Activated B cell treated with CpG ODN at 0.5 μM for 24 hours (primary cell): ENCODE results near the gene VTI1A. TPM values are rescaled to one million over a fixed set of nuclear protein-coding genes. Genes with fewer than 3 reads are reported as not detected.

Source experiments
- ATAC-seq: fragments of 200-7000 bp; cut with Tn5 transposase; one replicate; pipeline ENCODE4 v1.10.0; 2021; ENCODE audit warnings: low read depth, mild to moderate bottlenecking, moderate library complexity
- CTCF ChIA-PET: fragments of 350-600 bp; sonication (Branson Sonifier 250); formaldehyde crosslinking; loops from one replicate; lab custom pipeline; 2021; ENCODE audit warnings: antibody characterized with exemption; lab: Charles Lee
- POLR2A ChIA-PET: fragments of 350-600 bp; sonication (Branson Sonifier 250); formaldehyde crosslinking; loops from one replicate; lab custom pipeline; 2021; ENCODE audit warnings: antibody characterized with exemption; lab: Charles Lee
- DNase-seq: peaks from one replicate; pipeline ENCODE4 v3.0.0; 2022
- H3K27ac Mint-ChIP-seq: one replicate; pipeline ENCODE4 v1.8.0; 2020; ENCODE audit warnings: mixed read lengths
- H3K27me3 Mint-ChIP-seq: one replicate; pipeline ENCODE4 v1.8.0; 2021; ENCODE audit warnings: mixed read lengths
- H3K36me3 Mint-ChIP-seq: one replicate; pipeline ENCODE4 v1.8.0; 2021; ENCODE audit warnings: low read depth, mixed read lengths
- H3K4me1 Mint-ChIP-seq: one replicate; pipeline ENCODE4 v1.8.0; 2021; ENCODE audit warnings: mixed read lengths
- H3K4me3 Mint-ChIP-seq: one replicate; pipeline ENCODE4 v1.8.0; 2020; ENCODE audit warnings: mild to moderate bottlenecking, mixed read lengths
- H3K9me3 Mint-ChIP-seq: one replicate; pipeline ENCODE4 v1.8.0; 2020; ENCODE audit warnings: mixed read lengths
- CTCF ChIP-seq: fragments of 200-600 bp; IDR thresholded peaks from one replicate; pipeline ENCODE4 v1.8.0; 2022; ENCODE audit warnings: antibody characterized with exemption, mild to moderate bottlenecking
- intact Hi-C: fragments of 100-400 bp; cut with micrococcal nuclease; formaldehyde crosslinking; loops from one replicate; pipeline ENCODE4 v1.15.1; 2024
- total RNA-seq: library from RNA; stranded (reverse); gene quantifications from 2 replicates; pipeline ENCODE4 v1.2.3, GENCODE V29; 2022

VTI1A gene
- total RNA-seq, 1 donor from 2014 or later = 74.0 TPM

- Mint-ChIP-seq H3K27ac (no peak overlapping the region), H3K9me3 (peaks cover 11% of the 10 kb centered on the region), H3K4me1 (no peaks in the 10 kb centered on the region), H3K27me3 (no peaks in the 10 kb centered on the region), H3K36me3 (peaks cover 31% of the 10 kb centered on the region), H3K4me3 (no peak overlapping the region)
- POLR2A ChIA-PET = no interaction called here
- intact Hi-C loops = no loop called here
- ATAC-seq (no peak), DNase-seq (no peak)
- no peak for TF ChIP-seq CTCF
- CTCF ChIA-PET = no interaction called here
Observed at GRCh38 chr10:112783351-112784021, 336.5 kb downstream of the VTI1A start.

- Mint-ChIP-seq H3K9me3 (peaks cover 15% of the 10 kb centered on the region), H3K36me3 (peaks cover 32% of the 10 kb centered on the region), H3K4me3 (no peak overlapping the region), H3K4me1 (no peaks in the 10 kb centered on the region), H3K27ac (no peak overlapping the region), H3K27me3 (no peaks in the 10 kb centered on the region)
- CTCF ChIA-PET = no interaction called here
- intact Hi-C loops = no loop called here
- DNase-seq (no peak), ATAC-seq (no peak)
- POLR2A ChIA-PET = no interaction called here
- TF ChIP-seq CTCF = no peak
Observed at GRCh38 chr10:112784022-112784461, 337.0 kb downstream of the VTI1A start.

GRCh38 chr10:112785089-112785488 is 338.1 kb downstream of the VTI1A start:
- Mint-ChIP-seq H3K4me1 (no peaks in the 10 kb centered on the region), H3K36me3 (peaks cover 40% of the 10 kb centered on the region), H3K27ac (no peak overlapping the region), H3K4me3 (no peak overlapping the region), H3K9me3 (peaks cover 21% of the 10 kb centered on the region), H3K27me3 (no peaks in the 10 kb centered on the region)
- no peak for TF ChIP-seq CTCF
- intact Hi-C loops = no loop called here
- DNase-seq = no peak
- no peak for ATAC-seq
- ChIA-PET POLR2A (no interaction called here), CTCF (no interaction called here)

- peaks cover 34% of the 10 kb centered on the region for H3K36me3 Mint-ChIP-seq
- no peak for DNase-seq
- intact Hi-C loops = no loop called here
- H3K9me3 Mint-ChIP-seq = peaks cover 21% of the 10 kb centered on the region
- no peaks in the 10 kb centered on the region for H3K27me3 Mint-ChIP-seq
- ChIA-PET POLR2A (no interaction called here), CTCF (no interaction called here)
- ATAC-seq = no peak
- no peak overlapping the region for H3K4me3 Mint-ChIP-seq
- H3K4me1 Mint-ChIP-seq = no peaks in the 10 kb centered on the region
- TF ChIP-seq CTCF = no peak
- no peak overlapping the region for H3K27ac Mint-ChIP-seq
Observed at GRCh38 chr10:112789248-112789647, 342.2 kb downstream of the VTI1A start.

GRCh38 chr10:112790030-112790429 is 343.0 kb downstream of the VTI1A start:
- ChIA-PET POLR2A (no interaction called here), CTCF (no interaction called here)
- Mint-ChIP-seq H3K27ac (no peak overlapping the region), H3K4me1 (no peaks in the 10 kb centered on the region), H3K27me3 (no peaks in the 10 kb centered on the region), H3K9me3 (peaks cover 21% of the 10 kb centered on the region), H3K36me3 (peaks cover 28% of the 10 kb centered on the region), H3K4me3 (no peak overlapping the region)
- intact Hi-C loops = no loop called here
- no peak for TF ChIP-seq CTCF
- no peak for DNase-seq
- ATAC-seq = no peak
